ENCODE results near the gene NEK11. TPM values are rescaled to one million over a fixed set of nuclear protein-coding genes. Genes with fewer than 3 reads are reported as not detected.

The NEK11 gene
- total RNA-seq, 1 experiment from 2014 or later, result 5.0 TPM

DNA sequence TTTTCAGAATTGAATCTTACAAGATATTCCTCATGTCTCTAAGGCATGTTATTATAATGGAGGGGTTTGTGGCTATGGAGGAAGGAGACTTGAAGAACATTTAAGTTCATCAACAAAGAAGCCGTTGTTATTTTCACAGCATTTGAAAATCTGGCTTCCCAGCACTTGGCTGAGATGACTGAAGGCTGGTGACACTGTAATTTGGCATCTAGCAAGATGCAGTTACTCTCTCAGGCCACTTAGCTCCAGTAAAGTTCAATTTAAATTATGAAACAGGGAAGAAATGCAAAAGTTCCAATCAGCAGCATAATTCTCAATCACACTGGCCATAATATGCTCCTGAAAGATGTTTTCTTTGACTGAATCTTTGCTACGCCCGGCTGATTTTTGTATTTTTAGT lies 215.5 kb downstream of the NEK11 start:
- no TSS peak for BruUV-seq (replicated peaks)
- ChIA-PET CTCF (no interaction called here), POLR2A (ENCODE audit: low non-redundant PET) (no interaction called here)
- no peak for DNase-seq (ENCODE audit: low spot score)
- Histone ChIP-seq H3K27ac (ENCODE audit: low read depth, low read length, poor library complexity, severe bottlenecking) (no peak overlapping the region), H3K36me3 (ENCODE audit: insufficient read depth, low read length, poor library complexity, severe bottlenecking) (no peaks in the 10 kb centered on the region), H3K9me3 (ENCODE audit: low read depth, low read length, poor library complexity, severe bottlenecking) (no peaks in the 10 kb centered on the region), H3K4me1 (ENCODE audit: insufficient read depth, low read length, poor library complexity, severe bottlenecking) (no peaks in the 10 kb centered on the region), H3K4me3 (ENCODE audit: low read depth, low read length, poor library complexity, severe bottlenecking) (no peak overlapping the region), H3K27me3 (replicated peaks; ENCODE audit: insufficient read depth, low read depth, low read length, poor library complexity) (no peaks in the 10 kb centered on the region)
- TF ChIP-seq, protein P1, sequence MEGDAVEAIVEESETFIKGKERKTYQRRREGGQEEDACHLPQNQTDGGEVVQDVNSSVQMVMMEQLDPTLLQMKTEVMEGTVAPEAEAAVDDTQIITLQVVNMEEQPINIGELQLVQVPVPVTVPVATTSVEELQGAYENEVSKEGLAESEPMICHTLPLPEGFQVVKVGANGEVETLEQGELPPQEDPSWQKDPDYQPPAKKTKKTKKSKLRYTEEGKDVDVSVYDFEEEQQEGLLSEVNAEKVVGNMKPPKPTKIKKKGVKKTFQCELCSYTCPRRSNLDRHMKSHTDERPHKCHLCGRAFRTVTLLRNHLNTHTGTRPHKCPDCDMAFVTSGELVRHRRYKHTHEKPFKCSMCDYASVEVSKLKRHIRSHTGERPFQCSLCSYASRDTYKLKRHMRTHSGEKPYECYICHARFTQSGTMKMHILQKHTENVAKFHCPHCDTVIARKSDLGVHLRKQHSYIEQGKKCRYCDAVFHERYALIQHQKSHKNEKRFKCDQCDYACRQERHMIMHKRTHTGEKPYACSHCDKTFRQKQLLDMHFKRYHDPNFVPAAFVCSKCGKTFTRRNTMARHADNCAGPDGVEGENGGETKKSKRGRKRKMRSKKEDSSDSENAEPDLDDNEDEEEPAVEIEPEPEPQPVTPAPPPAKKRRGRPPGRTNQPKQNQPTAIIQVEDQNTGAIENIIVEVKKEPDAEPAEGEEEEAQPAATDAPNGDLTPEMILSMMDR (conservative IDR thresholded peaks at IDR 0.05; ENCODE audit: low read depth, low read length), result no peak
- no peak for TF ChIP-seq EZH2 (IDR thresholded peaks at IDR 0.05; ENCODE audit: borderline replicate concordance, low read depth, low read length, poor library complexity, severe bottlenecking)
- intact Hi-C loops (cut with micrococcal nuclease; ENCODE audit: unreplicated experiment), result no loop called here

DNA sequence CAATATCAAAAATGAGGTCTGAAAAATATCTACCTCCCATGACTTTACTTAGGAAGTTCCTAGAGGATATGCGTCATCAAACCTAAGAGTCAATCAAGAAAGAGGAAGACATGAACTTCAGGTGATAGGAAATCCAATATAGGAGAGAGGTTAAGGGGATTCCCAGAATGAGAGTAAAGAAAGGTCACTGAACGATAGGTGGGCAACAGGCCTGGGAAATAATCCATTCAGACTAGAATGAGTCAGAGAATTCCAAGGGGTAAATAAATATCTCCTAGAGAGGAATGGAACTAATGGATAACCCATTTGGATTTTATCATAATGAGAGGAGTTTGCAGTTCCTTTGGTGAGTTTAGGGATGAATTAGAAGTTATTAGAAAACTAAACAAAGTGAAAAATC lies 223.8 kb downstream of the NEK11 start:
- H3K36me3 ChIP-seq (ENCODE audit: insufficient read depth, low read length, poor library complexity, severe bottlenecking), result no peaks in the 10 kb centered on the region
- CTCF ChIA-PET, result no interaction called here
- BruUV-seq (replicated peaks), result no TSS peak
- no peak for DNase-seq (ENCODE audit: low spot score)
- POLR2A ChIA-PET (ENCODE audit: low non-redundant PET), result no interaction called here
- no peak for TF ChIP-seq EZH2 (IDR thresholded peaks at IDR 0.05; ENCODE audit: borderline replicate concordance, low read depth, low read length, poor library complexity, severe bottlenecking)
- H3K4me1 ChIP-seq (ENCODE audit: insufficient read depth, low read length, poor library complexity, severe bottlenecking), result no peaks in the 10 kb centered on the region
- H3K27ac ChIP-seq (ENCODE audit: low read depth, low read length, poor library complexity, severe bottlenecking), result no peak overlapping the region
- H3K9me3 ChIP-seq (ENCODE audit: low read depth, low read length, poor library complexity, severe bottlenecking), result no peaks in the 10 kb centered on the region
- H3K4me3 ChIP-seq (ENCODE audit: low read depth, low read length, poor library complexity, severe bottlenecking), result no peak overlapping the region
- intact Hi-C loops (cut with micrococcal nuclease; ENCODE audit: unreplicated experiment), result no loop called here
- no peaks in the 10 kb centered on the region for H3K27me3 ChIP-seq (replicated peaks; ENCODE audit: insufficient read depth, low read depth, low read length, poor library complexity)

- no peaks in the 10 kb centered on the region for H3K27me3 ChIP-seq (replicated peaks; ENCODE audit: insufficient read depth, low read depth, low read length, poor library complexity)
- intact Hi-C loops (cut with micrococcal nuclease; ENCODE audit: unreplicated experiment), result no loop called here
- CTCF ChIA-PET, result no interaction called here
- POLR2A ChIA-PET (ENCODE audit: low non-redundant PET), result no interaction called here
- no peak overlapping the region for H3K4me3 ChIP-seq (ENCODE audit: low read depth, low read length, poor library complexity, severe bottlenecking)
- no peak overlapping the region for H3K27ac ChIP-seq (ENCODE audit: low read depth, low read length, poor library complexity, severe bottlenecking)
- no TSS peak for BruUV-seq (replicated peaks)
- H3K36me3 ChIP-seq (ENCODE audit: insufficient read depth, low read length, poor library complexity, severe bottlenecking), result no peaks in the 10 kb centered on the region
- no peaks in the 10 kb centered on the region for H3K9me3 ChIP-seq (ENCODE audit: low read depth, low read length, poor library complexity, severe bottlenecking)
- no peak for DNase-seq (ENCODE audit: low spot score)
- TF ChIP-seq, protein P1 (conservative IDR thresholded peaks at IDR 0.05; ENCODE audit: low read depth, low read length), result no peak
- TF ChIP-seq EZH2 (IDR thresholded peaks at IDR 0.05; ENCODE audit: borderline replicate concordance, low read depth, low read length, poor library complexity, severe bottlenecking), result no peak
- H3K4me1 ChIP-seq (ENCODE audit: insufficient read depth, low read length, poor library complexity, severe bottlenecking), result no peaks in the 10 kb centered on the region
Measured at GRCh38 chr3:131260525-131260924, 233.8 kb downstream of the NEK11 start.

DNA sequence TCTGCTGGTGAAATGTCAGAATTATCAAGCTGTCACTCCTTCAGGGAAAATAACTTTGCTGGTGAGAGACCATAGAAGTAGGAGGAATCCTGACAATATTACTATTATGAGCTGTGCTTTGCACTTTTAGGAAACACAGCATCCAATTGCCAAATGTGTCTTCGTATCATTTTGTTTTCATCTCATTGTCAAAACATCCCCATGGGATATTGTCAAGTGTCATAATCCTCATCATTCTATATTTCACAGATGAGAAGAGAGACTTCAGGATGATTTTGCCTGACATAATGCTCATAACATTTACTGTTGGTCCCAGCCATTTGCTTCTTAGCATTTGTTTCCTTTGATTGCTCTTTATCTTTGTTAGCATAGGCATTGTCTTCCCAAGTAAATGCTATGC lies 234.4 kb downstream of the NEK11 start:
- no peak for TF ChIP-seq EZH2 (IDR thresholded peaks at IDR 0.05; ENCODE audit: borderline replicate concordance, low read depth, low read length, poor library complexity, severe bottlenecking)
- TF ChIP-seq, protein P1 (conservative IDR thresholded peaks at IDR 0.05; ENCODE audit: low read depth, low read length), result no peak
- intact Hi-C loops (cut with micrococcal nuclease; ENCODE audit: unreplicated experiment), result no loop called here
- no peaks in the 10 kb centered on the region for H3K36me3 ChIP-seq (ENCODE audit: insufficient read depth, low read length, poor library complexity, severe bottlenecking)
- H3K9me3 ChIP-seq (ENCODE audit: low read depth, low read length, poor library complexity, severe bottlenecking), result no peaks in the 10 kb centered on the region
- no peaks in the 10 kb centered on the region for H3K4me1 ChIP-seq (ENCODE audit: insufficient read depth, low read length, poor library complexity, severe bottlenecking)
- H3K27me3 ChIP-seq (replicated peaks; ENCODE audit: insufficient read depth, low read depth, low read length, poor library complexity), result no peaks in the 10 kb centered on the region
- no peak overlapping the region for H3K27ac ChIP-seq (ENCODE audit: low read depth, low read length, poor library complexity, severe bottlenecking)
- ChIA-PET POLR2A (ENCODE audit: low non-redundant PET) (no interaction called here), CTCF (no interaction called here)
- BruUV-seq (replicated peaks), result no TSS peak
- DNase-seq (ENCODE audit: low spot score), result no peak
- no peak overlapping the region for H3K4me3 ChIP-seq (ENCODE audit: low read depth, low read length, poor library complexity, severe bottlenecking)

Measured in A673 (cell line).